Neural cell (in vitro differentiated cells): ENCODE measurements around the gene CHMP4B. TPM values are rescaled to one million over a fixed set of nuclear protein-coding genes. Genes with fewer than 3 reads are reported as not detected.

ENCODE experiments used
- H2AFZ ChIP-seq: fragments of 200-600, 300-800 bp; sonication (generic), shearing (Covaris generic); 2 replicates; pipeline ENCODE4 v1.6.0; 2014; ENCODE audit warnings: low read depth, mild to moderate bottlenecking, antibody characterized with exemption, low read length, moderate library complexity
- H3F3A ChIP-seq: fragments of 200-600 bp; shearing (Covaris generic); 2 replicates; pipeline ENCODE4 v1.6.1; 2016; ENCODE audit warnings: mild to moderate bottlenecking, moderate library complexity, mixed read lengths, antibody characterized with exemption, low read length; ENCODE audit not compliant: insufficient read depth, poor library complexity, severe bottlenecking
- H3K27ac ChIP-seq: fragments of 200-600, 300-800 bp; sonication (generic), shearing (Covaris generic); 2 replicates; pipeline ENCODE4 v1.5.1; 2014; ENCODE audit warnings: mild to moderate bottlenecking, low read length, moderate library complexity
- H3K27me3 ChIP-seq: fragments of 300-800, 200-600 bp; sonication (generic), shearing (Covaris generic); 2 replicates; pipeline ENCODE4 v1.6.0; 2014; ENCODE audit warnings: mild to moderate bottlenecking, low read depth, low read length, moderate library complexity; ENCODE audit not compliant: insufficient read depth
- H3K36me3 ChIP-seq: fragments of 300-800, 200-600 bp; sonication (generic), shearing (Covaris generic); 2 replicates; pipeline ENCODE4 v1.5.1; 2014; ENCODE audit warnings: mild to moderate bottlenecking, antibody characterized with exemption, low read length, moderate library complexity; ENCODE audit not compliant: insufficient read depth
- H3K4me2 ChIP-seq: fragments of 300-800, 200-600 bp; sonication (generic), shearing (Covaris generic); 2 replicates; pipeline ENCODE4 v1.6.0; 2014; ENCODE audit warnings: mild to moderate bottlenecking, low read length
- H3K4me3 ChIP-seq: fragments of 300-800, 200-600 bp; sonication (generic), shearing (Covaris generic); 2 replicates; pipeline ENCODE4 v1.5.1; 2014; ENCODE audit warnings: mild to moderate bottlenecking, low read length, moderate library complexity
- H3K79me2 ChIP-seq: fragments of 200-600 bp; shearing (Covaris generic); replicated peaks from 2 replicates; pipeline ENCODE4 v1.6.0; 2014; ENCODE audit warnings: mild to moderate bottlenecking, low read length, moderate library complexity; ENCODE audit not compliant: insufficient read depth
- H3K9ac ChIP-seq: fragments of 300-800, 200-600 bp; sonication (generic), shearing (Covaris generic); 2 replicates; pipeline ENCODE4 v1.6.1; 2016; ENCODE audit warnings: mild to moderate bottlenecking, low read length, mixed read lengths
- H3K9me2 ChIP-seq: fragments of 200-600 bp; shearing (Covaris generic); 2 replicates; pipeline ENCODE4 v1.6.1; 2016; ENCODE audit warnings: mild to moderate bottlenecking, low read length, mixed read lengths; ENCODE audit not compliant: insufficient read depth
- H3K9me3 ChIP-seq: fragments of 200-600, 300-800 bp; sonication (generic), shearing (Covaris generic); 2 replicates; pipeline ENCODE4 v1.6.1; 2016; ENCODE audit warnings: mild to moderate bottlenecking, mixed run types, low read length, moderate library complexity, mixed read lengths
- H4K20me1 ChIP-seq: fragments of 200-600 bp; shearing (Covaris generic); 2 replicates; pipeline ENCODE4 v1.6.1; 2016; ENCODE audit warnings: mild to moderate bottlenecking, mixed run types; ENCODE audit not compliant: insufficient read depth
- EP300 ChIP-seq: fragments of 450-650 bp; conservative IDR thresholded peaks from 2 replicates; pipeline ENCODE4 v1.6.1; 2014; ENCODE audit warnings: antibody characterized with exemption, mild to moderate bottlenecking, moderate library complexity; ENCODE audit not compliant: poor library complexity, severe bottlenecking
- EZH2 ChIP-seq: fragments of 200-600, 300-800 bp; shearing (Covaris generic), sonication (generic); IDR thresholded peaks from 2 replicates; pipeline ENCODE4 v1.6.1; 2014; ENCODE audit warnings: antibody characterized with exemption, low read length, borderline replicate concordance, mild to moderate bottlenecking; ENCODE audit not compliant: insufficient read depth, poor library complexity, severe bottlenecking
- MXI1 ChIP-seq: fragments of 450-650 bp; conservative IDR thresholded peaks from 2 replicates; pipeline ENCODE4 v1.6.1; 2014; ENCODE audit warnings: antibody characterized with exemption, mild to moderate bottlenecking; ENCODE audit not compliant: poor library complexity, severe bottlenecking
- POLR2AphosphoS5 ChIP-seq: IDR thresholded peaks from 2 replicates; pipeline ENCODE4 v1.6.1; 2012
- RAD21 ChIP-seq: fragments of 450-650 bp; conservative IDR thresholded peaks from 2 replicates; pipeline ENCODE4 v1.6.1; 2014; ENCODE audit warnings: antibody characterized with exemption, mild to moderate bottlenecking, moderate library complexity
- SMC3 ChIP-seq: fragments of 450-650 bp; conservative IDR thresholded peaks from 2 replicates; pipeline ENCODE4 v1.6.1; 2014; ENCODE audit warnings: antibody characterized with exemption, mild to moderate bottlenecking, moderate library complexity; ENCODE audit not compliant: poor library complexity
- TAF1 ChIP-seq: IDR thresholded peaks from 2 replicates; pipeline ENCODE4 v1.6.1; 2012; ENCODE audit warnings: low read depth
- polyA plus RNA-seq: library from polyadenylated mRNA; depleted of rRNA; stranded (reverse); fragments of >200 nt; gene quantifications from 2 replicates; pipeline ENCODE4 v1.2.3, GENCODE V29; 2014
- TF ChIP-seq, protein P1 (sequence below): IDR thresholded peaks from 2 replicates; pipeline ENCODE4 v1.6.1; 2012; ENCODE audit warnings: borderline replicate concordance
- TF ChIP-seq, protein P2 (sequence below): fragments of 450-650 bp; IDR thresholded peaks from 2 replicates; pipeline ENCODE4 v1.5.1; 2014; ENCODE audit warnings: antibody characterized with exemption, mild to moderate bottlenecking, moderate library complexity; ENCODE audit not compliant: poor library complexity, severe bottlenecking

CHMP4B gene
- polyA plus RNA-seq, 1 donor from 2014 or later = 83.8 TPM

DNA sequence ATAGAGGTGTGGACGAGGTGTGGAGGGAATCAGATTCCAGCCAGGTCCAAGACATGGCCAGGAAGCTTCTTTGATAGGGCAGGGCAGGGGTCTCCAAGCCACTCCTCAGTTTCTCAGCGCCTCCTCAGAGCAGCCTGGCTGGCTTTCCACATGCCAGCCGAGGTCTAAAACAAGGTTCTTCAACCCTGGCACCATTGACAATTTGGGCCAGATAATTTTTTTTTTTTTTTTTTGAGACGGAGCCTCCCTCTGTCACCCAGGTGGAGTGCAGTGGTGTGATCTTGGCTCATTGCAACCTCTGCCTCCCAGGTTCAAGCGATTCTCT lies 21.3 kb upstream of the CHMP4B start:
- no peaks in the 10 kb centered on the region for H3K27me3 ChIP-seq
- no peak overlapping the region for H3K4me2 ChIP-seq
- no peaks in the 10 kb centered on the region for H3K9me3 ChIP-seq
- no peaks in the 10 kb centered on the region for H4K20me1 ChIP-seq
- H3K27ac ChIP-seq = no peak overlapping the region
- no peak overlapping the region for H3K9ac ChIP-seq
- TF ChIP-seq, protein P1, sequence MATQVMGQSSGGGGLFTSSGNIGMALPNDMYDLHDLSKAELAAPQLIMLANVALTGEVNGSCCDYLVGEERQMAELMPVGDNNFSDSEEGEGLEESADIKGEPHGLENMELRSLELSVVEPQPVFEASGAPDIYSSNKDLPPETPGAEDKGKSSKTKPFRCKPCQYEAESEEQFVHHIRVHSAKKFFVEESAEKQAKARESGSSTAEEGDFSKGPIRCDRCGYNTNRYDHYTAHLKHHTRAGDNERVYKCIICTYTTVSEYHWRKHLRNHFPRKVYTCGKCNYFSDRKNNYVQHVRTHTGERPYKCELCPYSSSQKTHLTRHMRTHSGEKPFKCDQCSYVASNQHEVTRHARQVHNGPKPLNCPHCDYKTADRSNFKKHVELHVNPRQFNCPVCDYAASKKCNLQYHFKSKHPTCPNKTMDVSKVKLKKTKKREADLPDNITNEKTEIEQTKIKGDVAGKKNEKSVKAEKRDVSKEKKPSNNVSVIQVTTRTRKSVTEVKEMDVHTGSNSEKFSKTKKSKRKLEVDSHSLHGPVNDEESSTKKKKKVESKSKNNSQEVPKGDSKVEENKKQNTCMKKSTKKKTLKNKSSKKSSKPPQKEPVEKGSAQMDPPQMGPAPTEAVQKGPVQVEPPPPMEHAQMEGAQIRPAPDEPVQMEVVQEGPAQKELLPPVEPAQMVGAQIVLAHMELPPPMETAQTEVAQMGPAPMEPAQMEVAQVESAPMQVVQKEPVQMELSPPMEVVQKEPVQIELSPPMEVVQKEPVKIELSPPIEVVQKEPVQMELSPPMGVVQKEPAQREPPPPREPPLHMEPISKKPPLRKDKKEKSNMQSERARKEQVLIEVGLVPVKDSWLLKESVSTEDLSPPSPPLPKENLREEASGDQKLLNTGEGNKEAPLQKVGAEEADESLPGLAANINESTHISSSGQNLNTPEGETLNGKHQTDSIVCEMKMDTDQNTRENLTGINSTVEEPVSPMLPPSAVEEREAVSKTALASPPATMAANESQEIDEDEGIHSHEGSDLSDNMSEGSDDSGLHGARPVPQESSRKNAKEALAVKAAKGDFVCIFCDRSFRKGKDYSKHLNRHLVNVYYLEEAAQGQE = no peak
- TF ChIP-seq EZH2 = no peak
- no peak for TF ChIP-seq MXI1
- H3K9me2 ChIP-seq = no peaks in the 10 kb centered on the region
- no peaks in the 10 kb centered on the region for H3F3A ChIP-seq
- H2AFZ ChIP-seq = no peak overlapping the region
- H3K79me2 ChIP-seq = no peaks in the 10 kb centered on the region
- H3K36me3 ChIP-seq = no peaks in the 10 kb centered on the region
- H3K4me3 ChIP-seq = no peak overlapping the region

DNA sequence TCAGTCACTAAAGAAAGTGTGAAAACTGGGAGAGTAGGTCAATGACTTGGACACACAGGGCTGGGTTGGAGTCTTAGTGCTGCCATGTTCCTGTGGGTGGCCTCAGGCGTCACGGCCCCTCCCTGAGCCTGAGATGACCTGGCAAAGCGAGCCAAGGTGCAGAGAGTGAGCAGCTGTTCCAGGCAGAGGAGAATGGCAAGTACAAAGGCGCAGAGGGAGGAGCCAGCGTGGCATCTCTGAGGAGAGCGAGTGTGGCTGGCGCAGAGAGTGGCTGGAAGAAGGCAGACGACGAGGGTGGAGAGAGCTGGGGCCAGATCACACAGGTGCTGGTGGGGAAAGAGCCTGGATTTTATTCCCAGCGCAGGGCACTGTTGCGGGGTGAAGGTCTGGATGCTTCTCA lies 20.6 kb upstream of the CHMP4B start:
- Histone ChIP-seq H3F3A (no peaks in the 10 kb centered on the region), H3K79me2 (no peaks in the 10 kb centered on the region), H2AFZ (no peak overlapping the region), H3K9me2 (no peaks in the 10 kb centered on the region), H3K27me3 (no peaks in the 10 kb centered on the region), H3K27ac (no peak overlapping the region), H3K9me3 (no peaks in the 10 kb centered on the region), H3K36me3 (no peaks in the 10 kb centered on the region), H3K4me3 (no peak overlapping the region), H3K9ac (no peak overlapping the region), H4K20me1 (no peaks in the 10 kb centered on the region), H3K4me2 (no peak overlapping the region)
- TF ChIP-seq SMC3 (no peak), POLR2AphosphoS5 (no peak), MXI1 (no peak), TAF1 (no peak), RAD21 (no peak), EP300 (no peak), EZH2 (no peak)
- TF ChIP-seq, protein P2, sequence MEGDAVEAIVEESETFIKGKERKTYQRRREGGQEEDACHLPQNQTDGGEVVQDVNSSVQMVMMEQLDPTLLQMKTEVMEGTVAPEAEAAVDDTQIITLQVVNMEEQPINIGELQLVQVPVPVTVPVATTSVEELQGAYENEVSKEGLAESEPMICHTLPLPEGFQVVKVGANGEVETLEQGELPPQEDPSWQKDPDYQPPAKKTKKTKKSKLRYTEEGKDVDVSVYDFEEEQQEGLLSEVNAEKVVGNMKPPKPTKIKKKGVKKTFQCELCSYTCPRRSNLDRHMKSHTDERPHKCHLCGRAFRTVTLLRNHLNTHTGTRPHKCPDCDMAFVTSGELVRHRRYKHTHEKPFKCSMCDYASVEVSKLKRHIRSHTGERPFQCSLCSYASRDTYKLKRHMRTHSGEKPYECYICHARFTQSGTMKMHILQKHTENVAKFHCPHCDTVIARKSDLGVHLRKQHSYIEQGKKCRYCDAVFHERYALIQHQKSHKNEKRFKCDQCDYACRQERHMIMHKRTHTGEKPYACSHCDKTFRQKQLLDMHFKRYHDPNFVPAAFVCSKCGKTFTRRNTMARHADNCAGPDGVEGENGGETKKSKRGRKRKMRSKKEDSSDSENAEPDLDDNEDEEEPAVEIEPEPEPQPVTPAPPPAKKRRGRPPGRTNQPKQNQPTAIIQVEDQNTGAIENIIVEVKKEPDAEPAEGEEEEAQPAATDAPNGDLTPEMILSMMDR = no peak
- TF ChIP-seq, protein P1 = no peak
